HG03039 (cell line): ENCODE measurements around the gene MAEA.

Source experiments
- ATAC-seq: cut with Tn5 transposase; IDR thresholded peaks from one replicate; pipeline ENCODE4 v1.9.1; 2021; ENCODE audit warnings: mild to moderate bottlenecking, moderate library complexity; ENCODE audit not compliant: unreplicated experiment

The MAEA gene

GRCh38 chr4:1376841-1377605, 87.3 kb downstream of the MAEA start:
- ATAC-seq, result no peak

GRCh38 chr4:1377606-1378261, 88.0 kb downstream of the MAEA start:
- ATAC-seq, result no peak

- ATAC-seq, result no peak
Measured at GRCh38 chr4:1378559-1379231, 89.0 kb downstream of the MAEA start.

- no peak for ATAC-seq
Measured at GRCh38 chr4:1379351-1379781, 89.7 kb downstream of the MAEA start.

- no peak for ATAC-seq
Measured at GRCh38 chr4:1379801-1380331, 90.2 kb downstream of the MAEA start.

GRCh38 chr4:1380368-1381151, 90.9 kb downstream of the MAEA start:
- no peak for ATAC-seq

GRCh38 chr4:1381181-1381621, 91.5 kb downstream of the MAEA start:
- ATAC-seq, result no peak

GRCh38 chr4:1381944-1382541, 92.4 kb downstream of the MAEA start:
- no peak for ATAC-seq

GRCh38 chr4:1382776-1383727, 93.4 kb downstream of the MAEA start:
- no peak for ATAC-seq

- ATAC-seq, result no peak
Measured at GRCh38 chr4:1383728-1384591, 94.3 kb downstream of the MAEA start.

GRCh38 chr4:1384675-1385372, 95.1 kb downstream of the MAEA start:
- ATAC-seq, result no peak

- ATAC-seq, result no peak
Measured at GRCh38 chr4:1385373-1386340, 96.0 kb downstream of the MAEA start.
